HUES48 (cell line): ENCODE results near the gene CYTL1.

Experiments
- H3K27ac ChIP-seq: one replicate; pipeline ENCODE4 v1.7.0; 2013; ENCODE audit warnings: low read depth, low read length, inconsistent platforms
- H3K27me3 ChIP-seq: 2 replicates; pipeline ENCODE4 v1.6.1; 2013; ENCODE audit warnings: mild to moderate bottlenecking, low read length; ENCODE audit not compliant: control insufficient read depth, insufficient read depth
- H3K36me3 ChIP-seq: 2 replicates; pipeline ENCODE4 v1.6.1; 2013; ENCODE audit warnings: low read length; ENCODE audit not compliant: control insufficient read depth, insufficient read depth
- H3K4me1 ChIP-seq: 2 replicates; pipeline ENCODE4 v1.6.1; 2013; ENCODE audit warnings: mild to moderate bottlenecking, low read length; ENCODE audit not compliant: control insufficient read depth, insufficient read depth
- H3K4me3 ChIP-seq: 2 replicates; pipeline ENCODE4 v1.5.1; 2013; ENCODE audit warnings: mild to moderate bottlenecking, low read depth, low read length
- H3K9ac ChIP-seq: 2 replicates; pipeline ENCODE4 v1.6.1; 2013; ENCODE audit warnings: mild to moderate bottlenecking, low read depth, low read length, moderate library complexity
- H3K9me3 ChIP-seq: 2 replicates; pipeline ENCODE4 v1.6.1; 2013; ENCODE audit warnings: low read length; ENCODE audit not compliant: control insufficient read depth, insufficient read depth

The CYTL1 gene

GRCh38 chr4:4989083-4989622 lies 30.1 kb downstream of the CYTL1 start:
- Histone ChIP-seq H3K9ac (no peak overlapping the region), H3K4me3 (no peak overlapping the region), H3K4me1 (no peaks in the 10 kb centered on the region), H3K27me3 (no peaks in the 10 kb centered on the region; the same call in 1 of the 2 replicates), H3K27ac (no peak overlapping the region), H3K36me3 (no peaks in the 10 kb centered on the region), H3K9me3 (no peaks in the 10 kb centered on the region)

GRCh38 chr4:4987656-4988055 lies 31.6 kb downstream of the CYTL1 start:
- Histone ChIP-seq H3K9ac (no peak overlapping the region), H3K4me3 (no peak overlapping the region), H3K9me3 (no peaks in the 10 kb centered on the region), H3K4me1 (no peaks in the 10 kb centered on the region), H3K27me3 (no peaks in the 10 kb centered on the region; the same call in 1 of the 2 replicates), H3K27ac (no peak overlapping the region), H3K36me3 (no peaks in the 10 kb centered on the region)

- no peaks in the 10 kb centered on the region for H3K36me3 ChIP-seq
- no peaks in the 10 kb centered on the region for H3K4me1 ChIP-seq
- no peak overlapping the region for H3K27ac ChIP-seq
- H3K9me3 ChIP-seq: no peaks in the 10 kb centered on the region
- H3K27me3 ChIP-seq: no peaks in the 10 kb centered on the region; the same call in 1 of the 2 replicates
- H3K4me3 ChIP-seq: no peak overlapping the region
- H3K9ac ChIP-seq: no peak overlapping the region
These were observed 32.4 kb downstream of the CYTL1 start for GRCh38 chr4:4986841-4987240.

GRCh38 chr4:4985844-4986243 lies 33.4 kb downstream of the CYTL1 start:
- Histone ChIP-seq H3K9ac (no peak overlapping the region), H3K4me1 (no peaks in the 10 kb centered on the region), H3K27me3 (no peaks in the 10 kb centered on the region; the same call in 1 of the 2 replicates), H3K27ac (no peak overlapping the region), H3K9me3 (no peaks in the 10 kb centered on the region), H3K4me3 (no peak overlapping the region), H3K36me3 (no peaks in the 10 kb centered on the region)

GRCh38 chr4:4985036-4985435 lies 34.2 kb downstream of the CYTL1 start:
- Histone ChIP-seq H3K36me3 (no peaks in the 10 kb centered on the region), H3K9me3 (no peaks in the 10 kb centered on the region), H3K27ac (no peak overlapping the region), H3K9ac (no peak overlapping the region), H3K4me1 (no peaks in the 10 kb centered on the region), H3K27me3 (no peaks in the 10 kb centered on the region; the same call in 1 of the 2 replicates), H3K4me3 (no peak overlapping the region)

GRCh38 chr4:4984186-4984585 lies 35.1 kb downstream of the CYTL1 start:
- H3K9ac ChIP-seq: no peak overlapping the region
- no peaks in the 10 kb centered on the region; the same call in 1 of the 2 replicates for H3K27me3 ChIP-seq
- no peaks in the 10 kb centered on the region for H3K9me3 ChIP-seq
- H3K27ac ChIP-seq: no peak overlapping the region
- no peak overlapping the region for H3K4me3 ChIP-seq
- no peaks in the 10 kb centered on the region for H3K36me3 ChIP-seq
- no peaks in the 10 kb centered on the region for H3K4me1 ChIP-seq

GRCh38 chr4:4981827-4982226 lies 37.4 kb downstream of the CYTL1 start:
- Histone ChIP-seq H3K36me3 (no peaks in the 10 kb centered on the region), H3K27me3 (no peaks in the 10 kb centered on the region), H3K9me3 (peaks cover 10% of the 10 kb centered on the region; the same call in 1 of the 2 replicates), H3K27ac (no peak overlapping the region), H3K9ac (no peak overlapping the region), H3K4me3 (no peak overlapping the region), H3K4me1 (no peaks in the 10 kb centered on the region)

GRCh38 chr4:4981427-4981826 lies 37.8 kb downstream of the CYTL1 start:
- Histone ChIP-seq H3K4me3 (no peak overlapping the region), H3K4me1 (no peaks in the 10 kb centered on the region), H3K9me3 (peaks cover 10% of the 10 kb centered on the region; the same call in 1 of the 2 replicates), H3K36me3 (no peaks in the 10 kb centered on the region), H3K27ac (no peak overlapping the region), H3K9ac (no peak overlapping the region), H3K27me3 (no peaks in the 10 kb centered on the region)

- H3K36me3 ChIP-seq: no peaks in the 10 kb centered on the region
- peaks cover 17% of the 10 kb centered on the region for H3K9me3 ChIP-seq
- no peak overlapping the region for H3K4me3 ChIP-seq
- no peaks in the 10 kb centered on the region for H3K27me3 ChIP-seq
- no peak overlapping the region for H3K9ac ChIP-seq
- no peaks in the 10 kb centered on the region for H3K4me1 ChIP-seq
- H3K27ac ChIP-seq: no peak overlapping the region
These were observed 38.5 kb downstream of the CYTL1 start for GRCh38 chr4:4980621-4981230.

GRCh38 chr4:4979971-4980370 lies 39.3 kb downstream of the CYTL1 start:
- H3K36me3 ChIP-seq: no peaks in the 10 kb centered on the region
- H3K9me3 ChIP-seq: peaks cover 25% of the 10 kb centered on the region
- H3K27ac ChIP-seq: no peak overlapping the region

GRCh38 chr4:4974727-4975126 lies 44.5 kb downstream of the CYTL1 start:
- no peak overlapping the region for H3K9ac ChIP-seq
- H3K4me1 ChIP-seq: no peaks in the 10 kb centered on the region
- no peak overlapping the region for H3K27ac ChIP-seq
- H3K36me3 ChIP-seq: no peaks in the 10 kb centered on the region
- no peaks in the 10 kb centered on the region for H3K27me3 ChIP-seq
- H3K9me3 ChIP-seq: peaks cover 45% of the 10 kb centered on the region
- no peak overlapping the region for H3K4me3 ChIP-seq

More at GRCh38 chr4:4979971-4980370, 39.3 kb downstream of the CYTL1 start:
- no peaks in the 10 kb centered on the region for H3K4me1 ChIP-seq
- no peaks in the 10 kb centered on the region for H3K27me3 ChIP-seq
- no peak overlapping the region for H3K4me3 ChIP-seq
- H3K9ac ChIP-seq: no peak overlapping the region
